HuH-7 (cell line): Measurements from ENCODE around the gene PARS2.

ENCODE experiments used
- DNase-seq: peaks from one replicate; pipeline ENCODE4 v3.0.0; 2011; ENCODE audit warnings: low spot score

Gene PARS2

GRCh38 chr1:54764133-54764921 lies at the start of gene PARS2:
Gene PARS2 (minus strand): TSS chr1:54764523. CDS start chr1:54759161, 5,362 bp downstream.
- DNase-seq: peak; percentile 96

GRCh38 chr1:54814126-54814498 lies 49.8 kb upstream of the PARS2 start:
- no peak for DNase-seq

- no peak for DNase-seq
Measured at GRCh38 chr1:54813485-54814125, 49.3 kb upstream of the PARS2 start.

DNA sequence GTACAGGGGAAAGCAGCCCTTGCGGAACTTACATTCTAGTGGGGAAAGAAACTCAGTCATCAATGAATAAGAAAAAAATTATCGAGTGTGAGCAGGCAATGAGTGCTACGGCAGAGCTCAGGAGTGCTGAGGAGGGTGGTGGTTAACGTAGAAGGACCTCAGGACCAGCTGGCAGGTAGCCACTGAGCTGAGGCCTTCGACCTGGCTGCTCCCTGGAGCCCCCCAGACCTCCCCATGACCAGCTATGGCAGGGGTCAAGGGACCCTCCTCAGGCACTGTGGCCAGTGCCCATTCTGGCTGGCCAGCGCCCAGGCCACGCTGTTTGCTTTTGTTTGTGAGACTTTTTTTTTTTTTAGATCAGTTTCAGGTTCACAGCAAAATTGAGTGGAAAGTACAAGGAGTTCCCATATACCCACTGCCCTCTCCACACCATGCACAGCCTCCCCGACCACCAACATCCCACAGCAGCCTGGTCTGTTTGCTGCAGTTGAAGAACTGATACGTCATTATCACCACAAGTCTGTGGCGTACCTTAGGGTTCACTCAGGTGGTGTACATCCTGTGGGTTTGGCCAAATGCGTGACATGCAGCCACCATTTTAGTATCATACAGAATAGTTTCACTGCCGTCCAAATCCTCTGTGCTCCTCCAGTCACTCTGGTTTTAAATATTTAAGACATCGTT lies 48.6 kb upstream of the PARS2 start:
- no peak for DNase-seq

- DNase-seq: no peak
Measured at GRCh38 chr1:54811739-54812655, 47.7 kb upstream of the PARS2 start.

DNA sequence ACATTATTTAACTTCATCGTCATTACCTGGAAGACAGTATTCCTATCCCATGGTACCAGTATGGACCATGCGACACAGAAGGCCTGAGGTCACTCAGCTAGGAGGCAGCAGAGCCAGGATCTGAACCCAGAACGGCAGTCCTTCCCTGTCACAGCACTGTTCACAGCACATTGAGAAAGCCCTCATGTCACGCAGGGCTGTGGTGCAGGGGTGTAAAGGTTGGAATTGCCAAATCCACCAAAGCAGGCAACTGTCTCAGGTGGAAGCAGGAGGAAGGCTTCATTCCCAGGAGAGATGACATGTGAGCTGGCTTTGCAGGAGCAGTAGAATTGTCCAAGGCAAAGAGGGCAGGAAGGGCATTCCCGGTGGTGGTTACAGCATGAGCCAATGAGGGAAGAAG lies 46.7 kb upstream of the PARS2 start:
- DNase-seq: no peak

- peak; percentile 88 for DNase-seq
Measured at GRCh38 chr1:54810153-54810942, 46.0 kb upstream of the PARS2 start.

DNA sequence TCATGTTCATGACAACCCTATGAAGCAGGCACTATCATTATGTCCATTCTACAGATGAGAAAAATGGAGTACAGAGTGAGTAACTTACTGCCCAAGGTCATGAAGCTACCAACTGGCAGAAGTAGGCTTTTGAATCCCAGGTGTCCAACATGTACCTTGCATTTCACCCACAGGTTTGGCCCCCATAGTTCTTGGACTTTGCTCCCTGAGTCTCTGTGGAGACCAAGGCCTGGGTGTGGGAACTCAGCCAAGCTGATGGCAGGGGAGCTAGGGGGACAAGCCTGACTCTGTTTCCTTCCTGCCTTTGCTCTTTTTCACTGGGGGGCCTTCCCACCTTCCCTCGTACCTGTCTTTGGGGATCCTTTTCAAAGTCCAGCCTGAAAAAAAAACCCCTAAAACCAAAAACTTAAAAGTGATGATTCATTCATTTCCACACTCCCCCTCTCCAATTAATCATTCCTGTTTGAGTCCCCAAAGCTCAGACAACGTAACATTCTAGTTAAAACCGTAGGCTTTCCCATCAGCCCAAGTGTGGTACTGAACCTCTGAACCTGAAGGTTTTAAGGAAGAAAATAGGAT lies 45.3 kb upstream of the PARS2 start:
- DNase-seq: no peak

DNA sequence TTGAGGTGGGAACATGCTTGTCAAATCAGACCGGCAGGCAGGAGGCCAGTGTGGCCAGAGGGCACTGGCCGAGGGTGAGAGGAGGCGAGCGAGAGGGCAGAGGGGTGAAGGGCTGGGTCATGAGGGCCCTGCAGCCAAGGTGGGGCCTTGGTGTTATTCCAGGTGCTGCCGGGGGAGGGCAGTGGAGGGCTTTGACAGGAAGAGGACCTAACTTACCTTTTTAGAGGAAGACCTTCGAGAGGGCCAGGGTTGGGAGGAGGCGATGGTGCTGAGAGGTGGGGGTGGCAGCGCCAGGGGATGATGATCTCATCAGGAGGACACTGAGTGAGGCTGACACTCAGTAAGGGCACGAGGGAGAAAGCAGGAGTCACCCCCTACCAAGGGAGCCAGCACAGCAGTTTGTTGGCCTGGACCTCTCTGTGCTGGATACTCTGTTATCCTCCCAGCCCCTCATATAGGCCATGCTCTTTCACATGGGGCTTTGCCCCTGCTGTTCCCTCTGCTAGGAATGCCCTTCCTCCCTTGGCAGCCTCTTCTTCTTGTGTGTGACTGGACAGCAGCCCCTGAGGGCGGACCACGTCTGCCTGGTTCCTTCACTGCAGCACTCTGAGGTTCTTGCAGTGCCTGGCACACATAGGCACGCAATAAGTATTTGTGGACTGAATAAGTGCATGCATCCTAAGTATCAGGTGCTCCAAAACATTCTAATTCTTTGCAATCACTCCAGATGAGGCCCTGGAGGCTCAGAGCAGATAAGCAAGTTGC lies 44.3 kb upstream of the PARS2 start:
- DNase-seq: peak; percentile 60

- no peak for DNase-seq
Measured at GRCh38 chr1:54807756-54808155, 43.4 kb upstream of the PARS2 start.

DNA sequence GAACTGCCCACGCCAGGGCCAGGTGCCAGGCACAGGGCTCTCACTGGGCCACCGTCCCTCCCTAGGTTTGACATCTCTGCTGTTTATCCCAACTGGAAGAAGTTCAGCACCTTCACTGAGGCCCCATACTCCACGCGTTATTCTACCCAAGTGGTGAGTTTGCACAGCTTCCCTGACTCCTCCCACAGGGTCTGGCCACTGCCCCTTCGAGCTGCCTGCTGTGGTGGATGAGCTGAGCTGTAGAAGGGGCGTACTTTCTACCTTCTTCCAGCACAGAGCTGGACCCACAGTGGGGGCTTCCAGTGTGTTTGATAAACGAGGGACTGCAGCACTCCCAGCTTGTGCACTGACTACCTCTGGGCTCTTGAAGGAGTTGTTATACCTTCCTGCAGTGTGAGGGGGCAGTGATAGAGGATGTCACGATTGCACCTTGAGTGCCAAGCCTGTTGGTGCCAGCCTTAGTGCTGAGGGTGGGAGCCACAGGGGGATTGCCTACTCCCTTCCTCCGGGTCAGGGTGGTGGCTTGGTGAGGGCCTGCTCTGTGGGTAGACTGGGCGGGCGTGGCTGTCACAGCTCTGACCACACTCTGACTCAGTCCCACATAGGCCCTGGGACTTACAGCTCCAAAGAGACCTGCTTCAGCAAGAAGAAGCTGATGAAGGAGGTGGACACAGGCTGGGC lies 42.7 kb upstream of the PARS2 start:
- no peak for DNase-seq

- DNase-seq: no peak
Measured at GRCh38 chr1:54805981-54806381, 41.7 kb upstream of the PARS2 start.

- DNase-seq: no peak
Measured at GRCh38 chr1:54805466-54805865, 41.1 kb upstream of the PARS2 start.

GRCh38 chr1:54804471-54805132 lies 40.3 kb upstream of the PARS2 start:
- no peak for DNase-seq

DNA sequence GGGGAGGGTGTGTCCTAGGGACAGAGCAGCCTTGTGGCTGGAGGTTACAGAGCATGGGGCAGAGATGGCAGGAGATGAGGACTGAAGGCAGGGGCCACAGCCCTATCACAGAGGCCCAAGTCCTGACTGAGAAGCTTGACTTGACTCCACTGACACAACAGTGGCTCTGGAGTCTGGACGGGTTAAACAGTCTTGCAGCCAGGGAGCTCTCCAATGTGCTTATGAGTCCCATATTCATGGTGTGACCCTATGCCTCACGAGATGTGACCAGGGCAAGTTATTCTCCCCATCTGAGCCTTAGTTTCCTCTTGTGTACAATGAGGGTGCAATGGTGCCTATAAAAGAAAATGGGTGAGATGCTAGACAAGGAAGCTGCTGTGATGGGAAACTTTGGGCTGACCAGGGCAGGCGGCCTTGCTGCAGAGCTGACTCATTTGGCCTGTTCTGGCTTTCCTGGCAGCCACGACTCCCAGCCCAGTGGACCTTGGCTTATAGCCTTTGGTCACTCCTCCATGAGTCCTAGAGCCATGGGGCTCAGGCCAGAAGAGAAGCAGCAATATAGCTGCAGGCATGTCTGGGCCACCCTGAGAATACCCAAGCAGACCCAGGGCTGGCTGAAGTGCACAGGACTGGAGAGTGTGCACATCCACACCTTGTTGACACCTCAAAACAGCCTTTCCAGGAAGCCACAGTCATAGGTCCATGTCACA lies 39.6 kb upstream of the PARS2 start:
- DNase-seq: no peak

DNA sequence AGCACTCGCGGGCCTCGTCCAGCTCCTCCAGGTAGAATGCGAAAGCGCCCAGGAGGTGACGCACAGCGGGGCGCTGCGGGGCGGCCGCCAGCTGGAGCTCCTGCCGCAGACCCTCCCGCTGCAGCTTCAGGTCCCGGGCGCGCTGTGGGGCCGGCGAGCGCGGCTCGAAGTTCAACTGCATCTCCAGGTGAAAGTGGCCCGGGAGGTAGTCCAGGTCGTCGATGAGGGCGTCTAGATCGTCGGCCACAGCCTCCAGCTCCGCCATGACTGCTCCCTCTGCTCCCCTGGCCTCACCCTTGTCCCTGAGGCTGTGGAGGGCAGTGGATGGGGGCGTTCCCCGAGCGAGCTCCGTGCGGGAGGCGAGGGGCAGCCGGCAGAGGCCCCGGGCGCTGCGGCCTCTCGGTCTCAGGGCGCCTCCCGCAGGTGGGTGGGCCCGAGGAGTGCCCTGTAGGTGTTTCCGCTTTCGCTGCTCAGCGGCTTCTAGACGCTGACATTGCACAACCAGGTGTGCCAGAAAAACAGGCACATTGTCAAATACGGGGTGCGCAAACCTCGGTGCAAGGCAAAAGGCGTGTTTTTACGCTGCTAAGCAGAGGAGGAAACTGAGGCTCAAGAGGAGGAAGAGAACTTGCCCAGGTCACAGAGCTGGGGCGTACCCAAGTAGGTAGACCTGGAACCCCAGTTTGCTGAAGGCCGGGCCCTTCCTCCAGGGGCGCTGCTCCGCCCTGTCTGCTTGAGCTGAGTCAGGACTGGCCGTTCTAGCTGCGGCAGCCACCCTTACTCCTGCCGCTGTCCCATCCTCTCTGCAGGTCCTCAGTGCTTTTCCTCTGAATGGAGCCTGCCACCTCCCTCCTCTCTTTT lies 36.8 kb upstream of the PARS2 start, which contains the start of gene TTC22:
TTC22 (minus strand) TSS at position 425 of the 861 bp plus-strand sequence; CDS start at position 265, 160 bp downstream.
- peak; percentile 76 for DNase-seq
